ENCODE data around the gene HMMR. TPM values are rescaled to one million over a fixed set of nuclear protein-coding genes. Genes with fewer than 3 reads are reported as not detected.

Gene HMMR
- total and polyA plus RNA-seq, 9 of the 15 experiments (the other 6 are each of a cell fraction or from before 2014, with no cell fraction given), result 74.9 to 133 (median 90.8) TPM

- TF ChIP-seq CHAMP1 (IDR thresholded peaks at IDR 0.05), result 0 out of 2 replicates have a peak, but pooled peaks have one; percentile 29
- peak; percentile 67 for TF ChIP-seq NEUROD1 (IDR thresholded peaks at IDR 0.05; ENCODE audit: borderline replicate concordance, low read depth, low read length, partially characterized antibody)
- TF ChIP-seq NFXL1 (CRISPR knock-in tag; IDR thresholded peaks at IDR 0.05), result no peak
- TF ChIP-seq MEF2D (tag; conservative IDR thresholded peaks at IDR 0.05; ENCODE audit: low read depth), result no peak
- TF ChIP-seq ZNF695 (CRISPR knock-in tag; IDR thresholded peaks at IDR 0.05), result no peak
- TF ChIP-seq BRD4 (IDR thresholded peaks at IDR 0.05), result 0 out of 2 replicates have a peak, but pooled peaks have one; percentile 53
- TF ChIP-seq BCLAF1 (IDR thresholded peaks at IDR 0.05; ENCODE audit: borderline replicate concordance in 1 of 2, control insufficient read depth in 1 of 2, low read depth in 2 of 2, low read length in 1 of 2), result no peak; a peak in 1 of 4 replicates
- TF ChIP-seq RBM15 (IDR thresholded peaks at IDR 0.05; ENCODE audit: insufficient read depth, low read length), result no peak
- no peak for TF ChIP-seq ETV5 (CRISPR knock-in tag; IDR thresholded peaks at IDR 0.05; ENCODE audit: low read depth)
- TF ChIP-seq JUN (IDR thresholded peaks at IDR 0.05; ENCODE audit: borderline replicate concordance, low read depth, low read length), result peak; percentile 6; the same call in 1 of the 2 replicates
- no peak for TF ChIP-seq JUN (CRISPR knock-in tag; IDR thresholded peaks at IDR 0.05; ENCODE audit: borderline replicate concordance)
- TF ChIP-seq CREM (IDR thresholded peaks at IDR 0.05; ENCODE audit: low read depth), result peak; percentile 49
- peak; percentile 66 for TF ChIP-seq SP2 (IDR thresholded peaks at IDR 0.05; ENCODE audit: extremely low read depth, low read depth, low read length, poor library complexity, severe bottlenecking)
- no peak for TF ChIP-seq ZNF696 (CRISPR knock-in tag; conservative IDR thresholded peaks at IDR 0.05)
- no peak for TF ChIP-seq SMC3 (conservative IDR thresholded peaks at IDR 0.05; ENCODE audit: insufficient read depth, low read depth, low read length)
- no peak for TF ChIP-seq HLTF (IDR thresholded peaks at IDR 0.05)
- no peak for TF ChIP-seq ELF4 (CRISPR knock-in tag; IDR thresholded peaks at IDR 0.05)
- TF ChIP-seq KDM5B (IDR thresholded peaks at IDR 0.05; ENCODE audit: insufficient replicate concordance, low read depth, low read length), result peak; percentile 96
- no peak for TF ChIP-seq WHSC1 (IDR thresholded peaks at IDR 0.05; ENCODE audit: low read length)
- no peak for TF ChIP-seq RUNX1 (IDR thresholded peaks at IDR 0.05; ENCODE audit: low read depth)
- no peak for TF ChIP-seq ZNF77 (CRISPR knock-in tag; IDR thresholded peaks at IDR 0.05)
- TF ChIP-seq ETS1 (conservative IDR thresholded peaks at IDR 0.05; ENCODE audit: control insufficient read depth, low read depth, low read length), result no peak
These were observed 22.9 kb upstream of the HMMR start, which contains the start of gene CCNG1 (continued) for GRCh38 chr5:163437309-163438182.

All from K562 (cell line).